ENCODE measurements around the gene ARHGAP22. TPM values are rescaled to one million over a fixed set of nuclear protein-coding genes. Genes with fewer than 3 reads are reported as not detected.

Gene ARHGAP22
- total RNA-seq, 4 donors from 2014 or later, result 0.59 to 2.1 (median 1.2) TPM

DNA sequence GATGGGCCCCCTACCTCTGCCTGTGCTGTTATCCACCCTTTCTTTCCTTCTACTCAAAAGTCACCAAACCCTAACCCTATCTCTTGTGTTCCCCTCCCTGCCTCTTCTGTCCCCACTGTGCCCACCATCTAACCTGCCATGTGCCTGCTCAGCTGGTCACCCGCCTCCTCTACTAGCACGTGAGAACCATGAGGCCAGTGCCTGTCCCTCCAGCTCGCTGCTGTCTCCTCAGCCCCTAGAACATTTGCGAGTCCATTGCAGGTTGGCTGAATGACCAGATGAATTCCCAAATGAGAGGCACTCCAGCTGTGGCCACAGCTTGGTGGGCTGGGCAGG, 129.0 kb downstream of the ARHGAP22 start:
- TF ChIP-seq, protein P1, sequence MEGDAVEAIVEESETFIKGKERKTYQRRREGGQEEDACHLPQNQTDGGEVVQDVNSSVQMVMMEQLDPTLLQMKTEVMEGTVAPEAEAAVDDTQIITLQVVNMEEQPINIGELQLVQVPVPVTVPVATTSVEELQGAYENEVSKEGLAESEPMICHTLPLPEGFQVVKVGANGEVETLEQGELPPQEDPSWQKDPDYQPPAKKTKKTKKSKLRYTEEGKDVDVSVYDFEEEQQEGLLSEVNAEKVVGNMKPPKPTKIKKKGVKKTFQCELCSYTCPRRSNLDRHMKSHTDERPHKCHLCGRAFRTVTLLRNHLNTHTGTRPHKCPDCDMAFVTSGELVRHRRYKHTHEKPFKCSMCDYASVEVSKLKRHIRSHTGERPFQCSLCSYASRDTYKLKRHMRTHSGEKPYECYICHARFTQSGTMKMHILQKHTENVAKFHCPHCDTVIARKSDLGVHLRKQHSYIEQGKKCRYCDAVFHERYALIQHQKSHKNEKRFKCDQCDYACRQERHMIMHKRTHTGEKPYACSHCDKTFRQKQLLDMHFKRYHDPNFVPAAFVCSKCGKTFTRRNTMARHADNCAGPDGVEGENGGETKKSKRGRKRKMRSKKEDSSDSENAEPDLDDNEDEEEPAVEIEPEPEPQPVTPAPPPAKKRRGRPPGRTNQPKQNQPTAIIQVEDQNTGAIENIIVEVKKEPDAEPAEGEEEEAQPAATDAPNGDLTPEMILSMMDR (IDR thresholded peaks at IDR 0.05), result no peak
- TF ChIP-seq POLR2A (IDR thresholded peaks at IDR 0.05), result no peak
- Histone ChIP-seq H3K27me3 (peaks cover 0 to 8% (median 0%) of the 10 kb centered on the region in 4 donors), H3K9me3 (no peaks in the 10 kb centered on the region), H3K36me3 (no peaks in the 10 kb centered on the region), H3K4me1 (peaks cover 0 to 13% (median 3%) of the 10 kb centered on the region in 3 donors), H3K27ac (no peak overlapping the region), H3K4me3 (no peak overlapping the region)
- intact Hi-C loops (cut with DNase I), result no loop called here
- 84 to 85% methylated on average over 4 of the region's 4 CpGs for WGBS, 2 donors
- DNase-seq, result no peak

DNA sequence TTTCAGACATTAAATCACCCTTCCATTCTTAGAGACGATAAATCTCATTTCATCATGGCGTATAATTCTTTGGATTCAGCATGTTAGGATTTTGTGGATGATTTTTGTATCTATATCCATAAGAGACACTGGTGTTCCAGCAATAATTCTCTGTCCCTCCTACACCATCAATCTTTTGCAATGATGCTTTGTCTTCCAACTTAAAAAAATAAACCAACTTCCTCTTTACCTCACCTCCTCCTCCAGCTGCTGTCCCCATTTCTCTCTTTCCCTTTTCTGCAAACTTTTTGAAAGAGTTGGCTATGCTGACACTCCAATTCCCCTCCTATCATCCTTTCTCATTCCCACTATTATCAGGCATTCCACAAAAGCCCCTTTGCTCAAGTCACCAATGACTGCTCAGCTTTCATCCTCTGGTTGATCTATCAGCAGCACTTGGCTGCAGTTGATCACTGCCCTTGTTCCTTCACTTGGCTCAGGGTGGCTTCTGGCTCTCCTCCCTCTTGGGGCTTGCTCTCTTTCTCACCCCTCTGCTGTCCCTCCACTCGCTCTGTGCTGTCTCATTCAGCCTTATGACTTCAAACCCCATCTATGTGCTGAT, 130.0 kb downstream of the ARHGAP22 start:
- peaks cover 4 to 21% (median 5%) of the 10 kb centered on the region in 3 donors for H3K4me1 ChIP-seq
- H3K27ac ChIP-seq, result no peak overlapping the region
- 83 to 92% methylated on average over 3 of the region's 3 CpGs for WGBS, 2 donors
- H3K36me3 ChIP-seq, result no peaks in the 10 kb centered on the region
- H3K9me3 ChIP-seq, result no peaks in the 10 kb centered on the region
- intact Hi-C loops (cut with DNase I), result no loop called here
- no peak for TF ChIP-seq POLR2A (IDR thresholded peaks at IDR 0.05)
- TF ChIP-seq, protein P1 (IDR thresholded peaks at IDR 0.05), result no peak
- peaks cover 0 to 5% (median 0%) of the 10 kb centered on the region in 4 donors for H3K27me3 ChIP-seq
- no peak for DNase-seq
- no peak overlapping the region for H3K4me3 ChIP-seq

DNA sequence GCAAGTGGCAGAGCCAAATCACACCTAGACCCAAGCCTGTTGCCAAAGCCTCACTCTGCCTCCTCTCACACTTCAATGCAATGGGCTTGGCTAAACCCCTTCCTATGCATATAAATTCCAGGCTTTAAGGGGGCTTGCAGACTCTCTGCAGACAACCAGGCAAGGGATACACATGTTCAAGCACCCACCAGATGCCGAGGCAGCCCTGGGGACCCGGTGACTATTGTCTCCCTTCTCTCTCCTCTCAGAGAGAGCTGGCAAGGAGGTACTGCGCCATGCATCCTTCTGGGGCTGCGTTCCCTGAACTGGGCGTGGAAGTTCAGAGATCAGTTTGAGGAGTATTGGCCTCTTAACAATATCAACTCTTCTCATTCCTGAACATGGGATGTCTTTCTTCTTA, 131.2 kb downstream of the ARHGAP22 start:
- Histone ChIP-seq H3K36me3 (no peaks in the 10 kb centered on the region), H3K4me1 (peaks cover 5 to 32% (median 6%) of the 10 kb centered on the region in 3 donors), H3K9me3 (no peaks in the 10 kb centered on the region), H3K27me3 (no peaks in the 10 kb centered on the region), H3K27ac (no peak overlapping the region), H3K4me3 (no peak overlapping the region)
- no peak for DNase-seq
- WGBS, 2 donors, result 83 to 90% methylated on average over 5 of the region's 5 CpGs
- intact Hi-C loops (cut with DNase I), result no loop called here
- TF ChIP-seq, protein P1 (IDR thresholded peaks at IDR 0.05), result no peak
- TF ChIP-seq POLR2A (IDR thresholded peaks at IDR 0.05), result no peak

DNA sequence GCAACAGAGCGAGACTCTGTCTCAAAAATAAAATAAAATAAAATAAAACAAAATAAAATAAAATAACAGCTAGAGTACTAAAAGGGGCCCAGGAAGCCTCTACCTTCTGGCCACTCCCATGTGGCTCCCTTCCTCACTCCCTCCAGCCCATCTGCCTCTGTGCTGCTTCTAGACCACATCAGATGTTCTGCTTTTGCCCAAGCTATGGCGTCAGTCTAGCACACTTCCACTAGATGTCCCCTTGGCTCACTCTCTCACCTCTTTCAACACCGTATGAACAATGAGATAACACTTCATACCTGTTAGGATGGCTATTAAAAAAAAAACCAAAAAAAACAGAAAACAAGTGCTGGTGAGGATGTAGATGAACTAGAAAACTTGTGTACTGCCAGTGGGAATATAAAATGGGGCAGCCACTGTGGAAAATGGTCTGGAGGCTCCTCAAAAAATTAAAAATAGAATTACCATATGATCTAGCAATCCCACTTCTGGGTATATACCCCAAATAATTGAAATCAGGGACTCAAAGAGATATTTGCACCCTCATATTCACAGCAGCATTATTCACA, 132.3 kb downstream of the ARHGAP22 start:
- no peak overlapping the region for H3K27ac ChIP-seq
- H3K9me3 ChIP-seq, result no peaks in the 10 kb centered on the region
- DNase-seq, result no peak
- intact Hi-C loops (cut with DNase I), result no loop called here
- H3K4me3 ChIP-seq, result no peak overlapping the region
- no peaks in the 10 kb centered on the region for H3K36me3 ChIP-seq
- 55% methylated on average over 3 of the region's 3 CpGs for WGBS, 2 donors
- no peaks in the 10 kb centered on the region for H3K27me3 ChIP-seq
- TF ChIP-seq, protein P1 (IDR thresholded peaks at IDR 0.05), result no peak
- no peak for TF ChIP-seq POLR2A (IDR thresholded peaks at IDR 0.05)
- H3K4me1 ChIP-seq, result peaks cover 5 to 37% (median 6%) of the 10 kb centered on the region in 3 donors

DNA sequence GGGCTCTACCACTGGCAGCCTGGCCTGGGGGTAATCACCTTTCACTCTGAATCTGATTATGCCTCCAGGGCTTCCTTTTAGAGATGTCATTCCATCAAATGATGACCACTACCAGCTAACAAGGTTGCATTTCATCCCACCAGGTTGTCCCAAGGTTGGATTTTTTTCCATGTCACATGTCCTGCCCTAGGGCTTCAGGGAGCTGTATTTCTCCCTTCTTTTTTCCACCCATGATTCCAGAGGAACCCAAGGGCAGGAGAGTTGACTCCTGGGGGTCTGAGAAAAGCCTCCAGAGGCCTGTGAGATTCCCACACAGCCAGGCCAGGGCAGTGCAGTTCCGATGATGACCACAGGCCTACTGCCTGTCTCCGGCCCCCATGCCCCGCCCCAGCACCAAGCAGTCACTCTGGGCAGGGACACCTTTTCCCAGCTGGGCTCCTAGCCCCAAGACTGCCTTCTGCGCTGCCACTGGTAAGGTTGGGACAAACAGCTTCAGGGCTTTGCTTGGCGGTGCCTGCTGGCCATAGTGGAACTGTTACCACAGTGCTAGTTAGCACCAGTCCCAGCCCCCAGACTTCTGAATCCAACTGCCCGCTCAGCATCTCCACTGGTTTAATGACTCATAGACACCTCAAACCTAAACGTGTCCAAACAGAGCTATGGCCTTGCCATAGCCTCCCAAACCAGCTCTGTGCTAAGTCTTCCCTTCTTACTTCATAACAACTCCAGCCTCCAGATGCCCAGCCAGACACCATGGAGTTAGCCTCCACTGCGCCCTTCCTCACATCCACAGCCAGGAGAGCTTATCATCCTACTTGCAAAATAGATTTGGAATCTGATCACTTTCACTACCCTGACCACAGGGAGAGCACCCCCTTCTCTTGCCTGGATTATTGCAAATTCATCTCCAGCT, 133.7 kb downstream of the ARHGAP22 start:
- intact Hi-C loops (cut with DNase I), result no loop called here
- 53 to 57% methylated on average over 6 of the region's 8 CpGs for WGBS, 2 donors

More for the DNA sequence above, 133.7 kb downstream of the ARHGAP22 start:
- no peak overlapping the region for H3K27ac ChIP-seq
- H3K4me3 ChIP-seq, result no peak overlapping the region
- no peak for DNase-seq
- TF ChIP-seq, protein P1 (IDR thresholded peaks at IDR 0.05), result peak in 1 of 6 experiments; percentile 25
- no peak for TF ChIP-seq POLR2A (IDR thresholded peaks at IDR 0.05)
- no peaks in the 10 kb centered on the region for H3K36me3 ChIP-seq
- H3K9me3 ChIP-seq, result no peaks in the 10 kb centered on the region
- peaks cover 5 to 46% (median 7%) of the 10 kb centered on the region in 3 donors for H3K4me1 ChIP-seq
- H3K27me3 ChIP-seq, result peaks cover 0 to 9% (median 0%) of the 10 kb centered on the region in 4 donors
